IMR-90 (cell line): ENCODE measurements around the gene TYSND1. TPM values are rescaled to one million over a fixed set of nuclear protein-coding genes. Genes with fewer than 3 reads are reported as not detected.
"Not testable (repeated sequence)": the region's sequence is repeated elsewhere in the genome, so short reads cannot be mapped to it uniquely, and the experiment has no call there.

Source experiments
- ATAC-seq: fragments of 200-7000 bp; cut with Tn5 transposase; 2 replicates; pipeline ENCODE4 v1.9.1; 2020; ENCODE audit warnings: low read depth, mild to moderate bottlenecking, moderate library complexity
- BruUV-seq: library from RNA; stranded (reverse); fragments of 400-500 nt; replicated peaks from 2 replicates; lab custom pipeline; 2021; lab: Mats Ljungman, UMichigan
- CTCF ChIA-PET: fragments of 300-600 bp; formaldehyde crosslinking; extraction: SDS; loops from one replicate; lab custom pipeline; 2021; ENCODE audit warnings: antibody characterized with exemption; lab: Yijun Ruan, JAX
- POLR2A ChIA-PET: fragments of 300-600 bp; sonication (Branson Sonifier 250); formaldehyde crosslinking; loops from one replicate; lab custom pipeline; 2022; ENCODE audit warnings: antibody characterized with exemption; ENCODE audit not compliant: unreplicated experiment; lab: Charles Lee
- DNase-seq: peaks from one replicate; pipeline ENCODE4 v3.0.0; 2013
- H2AFZ ChIP-seq: replicated peaks from 2 replicates; pipeline ENCODE3; 2013; ENCODE audit warnings: low read length, mild to moderate bottlenecking; ENCODE audit not compliant: poor library complexity
- H2AK5ac ChIP-seq: 2 replicates; pipeline ENCODE4 v1.6.1; 2013; ENCODE audit warnings: low read depth, low read length, inconsistent platforms
- H2AK9ac ChIP-seq: replicated peaks from 2 replicates; pipeline ENCODE3; 2013; ENCODE audit warnings: mild to moderate bottlenecking, low read depth, low read length, moderate library complexity; ENCODE audit not compliant: poor library complexity
- H2BK120ac ChIP-seq: 2 replicates; pipeline ENCODE4 v1.6.1; 2013; ENCODE audit warnings: low read depth, low read length, inconsistent platforms
- H2BK15ac ChIP-seq: 3 replicates; pipeline ENCODE4 v1.6.1; 2013; ENCODE audit warnings: low read depth, low read length, inconsistent platforms
- H2BK20ac ChIP-seq: 2 replicates; pipeline ENCODE4 v1.6.1; 2013; ENCODE audit warnings: low read depth, mild to moderate bottlenecking, inconsistent platforms, low read length, moderate library complexity
- H2BK5ac ChIP-seq: 2 replicates; pipeline ENCODE4 v1.6.1; 2013; ENCODE audit warnings: mild to moderate bottlenecking, low read depth, low read length, inconsistent platforms; ENCODE audit not compliant: poor library complexity, severe bottlenecking
- H3K14ac ChIP-seq: replicated peaks from 2 replicates; pipeline ENCODE4 v1.6.1; 2013; ENCODE audit warnings: low read depth, low read length, inconsistent platforms
- H3K18ac ChIP-seq: 2 replicates; pipeline ENCODE4 v1.6.1; 2013; ENCODE audit warnings: low read depth, low read length, control low read depth
- H3K23ac ChIP-seq: 2 replicates; pipeline ENCODE4 v1.6.1; 2013; ENCODE audit warnings: low read depth, low read length, inconsistent platforms
- H3K27ac ChIP-seq: 2 replicates; pipeline ENCODE4 v1.5.1; 2013; ENCODE audit warnings: mild to moderate bottlenecking, control low read depth, low read length; ENCODE audit not compliant: insufficient read depth
- H3K27me3 ChIP-seq: 2 replicates; pipeline ENCODE4 v1.6.1; 2013; ENCODE audit warnings: low read length; ENCODE audit not compliant: control insufficient read depth, insufficient read depth
- H3K36me3 ChIP-seq: 2 replicates; pipeline ENCODE4 v1.6.1; 2013; ENCODE audit warnings: low read length, mixed read lengths; ENCODE audit not compliant: control insufficient read depth, insufficient read depth
- H3K4ac ChIP-seq: 2 replicates; pipeline ENCODE4 v1.6.1; 2013; ENCODE audit warnings: low read depth, low read length, inconsistent platforms
- H3K4me1 ChIP-seq: 2 replicates; pipeline ENCODE4 v1.6.1; 2013; ENCODE audit warnings: low read length, mixed read lengths; ENCODE audit not compliant: control insufficient read depth, insufficient read depth
- H3K4me2 ChIP-seq: 2 replicates; pipeline ENCODE4 v1.6.1; 2013; ENCODE audit warnings: low read depth, mild to moderate bottlenecking, control low read depth, low read length, moderate library complexity
- H3K4me3 ChIP-seq: 2 replicates; pipeline ENCODE4 v1.5.1; 2013; ENCODE audit warnings: low read depth, mild to moderate bottlenecking, control low read depth, low read length, moderate library complexity; ENCODE audit not compliant: insufficient read depth
- H3K56ac ChIP-seq: 2 replicates; pipeline ENCODE4 v1.6.1; 2013; ENCODE audit warnings: low read length, inconsistent platforms; ENCODE audit not compliant: insufficient read depth; ENCODE audit errors: extremely low read depth
- H3K79me1 ChIP-seq, 2 experiments: 2 replicates each; pipeline ENCODE4 v1.6.1; 2013; ENCODE audit warnings: low read length in 2 of 2, inconsistent platforms in 1 of 2, low read depth in 1 of 2
- H3K9ac ChIP-seq: 2 replicates; pipeline ENCODE4 v1.6.1; 2013; ENCODE audit warnings: low read depth, low read length, control low read depth
- H3K9me1 ChIP-seq: 2 replicates; pipeline ENCODE4 v1.6.1; 2013; ENCODE audit warnings: low read length, inconsistent platforms; ENCODE audit not compliant: insufficient read depth
- H3K9me3 ChIP-seq: 2 replicates; pipeline ENCODE4 v1.6.1; 2013; ENCODE audit warnings: low read length; ENCODE audit not compliant: control insufficient read depth, insufficient read depth
- H4K20me1 ChIP-seq: 2 replicates; pipeline ENCODE4 v1.6.1; 2013; ENCODE audit warnings: low read length, inconsistent platforms; ENCODE audit not compliant: insufficient read depth
- H4K5ac ChIP-seq: 2 replicates; pipeline ENCODE4 v1.6.1; 2013; ENCODE audit warnings: mild to moderate bottlenecking, low read depth, low read length, control low read depth
- H4K8ac ChIP-seq, 2 experiments: 2 replicates each; pipeline ENCODE4 v1.6.1; 2013; ENCODE audit warnings: low read depth in 2 of 2, low read length in 2 of 2, control low read depth in 1 of 2, inconsistent platforms in 1 of 2
- H4K91ac ChIP-seq: 2 replicates; pipeline ENCODE4 v1.6.1; 2013; ENCODE audit warnings: low read depth, low read length, inconsistent platforms; ENCODE audit not compliant: insufficient read depth
- WGBS, 2 experiments: methylation state at CpG; one replicate each; pipeline versions ENCODE4 v1.1.5 to v1.1.7; 2013; ENCODE audit warnings: missing lambda C conversion rate in 2 of 2; ENCODE audit not compliant: insufficient read length in 1 of 2; ENCODE audit errors: extremely low coverage in 2 of 2; 5-methylcytosine and 5-hydroxymethylcytosine counted together
- dilution Hi-C: fragments of 300-500 bp; cut with HindIII; formaldehyde crosslinking; loops from one replicate; pipeline ENCODE4 v1.14.3; 2018; ENCODE audit warnings: low sequenced_read_pairs; ENCODE audit not compliant: unreplicated experiment
- in situ Hi-C: fragments of 300-500 bp; cut with MboI; formaldehyde crosslinking; loops from 3 replicates; pipeline ENCODE4 v1.14.3; 2019; ENCODE audit warnings: low sequenced_read_pairs, inconsistent platforms, mixed read lengths
- intact Hi-C: fragments of 100-400 bp; cut with micrococcal nuclease; formaldehyde crosslinking; loops from 2 replicates; pipeline ENCODE4 v1.10.0; 2022
- polyA plus RNA-seq, 3 experiments: library from polyadenylated mRNA; depleted of rRNA; stranded (reverse); fragments of >200 nt; gene quantifications; 2 replicates each; pipeline ENCODE4 v1.2.3, GENCODE V29; 2012; ENCODE audit warnings: low replicate concordance in 1 of 3
- total RNA-seq: library from RNA; depleted of rRNA; stranded (reverse); fragments of >200 nt; gene quantifications from 2 replicates; pipeline ENCODE4 v1.2.3, GENCODE V29; 2012
- TF ChIP-seq, protein P1 (sequence below): fragments of 150-350 bp; IDR thresholded peaks from 2 replicates; pipeline ENCODE4 v1.6.1; 2017; ENCODE audit warnings: mild to moderate bottlenecking, antibody characterized with exemption, low read length, low read depth

Gene TYSND1
- total and polyA plus RNA-seq, 2 of the 4 experiments (the other 2 are of a cell fraction) = 2.9 to 4.1 TPM

DNA sequence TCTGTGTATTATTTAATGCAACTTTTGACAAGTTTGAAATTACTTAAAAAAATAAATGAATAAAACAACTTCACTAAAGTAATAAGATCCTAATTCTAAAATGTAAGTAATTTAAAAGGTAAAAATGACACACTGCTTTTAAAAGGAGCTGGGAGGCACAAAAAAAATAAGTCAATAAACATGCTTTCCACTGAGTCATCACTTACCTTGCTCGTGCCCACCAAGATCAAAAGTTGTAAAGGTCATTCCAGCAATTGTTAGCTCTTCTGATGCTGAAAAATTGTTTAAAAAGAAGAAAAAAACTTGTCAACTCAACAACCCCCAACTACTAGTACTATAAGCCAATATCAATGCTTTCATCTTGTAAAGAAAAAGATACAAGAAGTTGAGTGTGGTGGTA lies 14.3 kb upstream of the TYSND1 start:
- H3K27ac ChIP-seq = no peak overlapping the region
- ChIA-PET CTCF (no interaction called here), POLR2A (no interaction called here)
- TF ChIP-seq, protein P1, sequence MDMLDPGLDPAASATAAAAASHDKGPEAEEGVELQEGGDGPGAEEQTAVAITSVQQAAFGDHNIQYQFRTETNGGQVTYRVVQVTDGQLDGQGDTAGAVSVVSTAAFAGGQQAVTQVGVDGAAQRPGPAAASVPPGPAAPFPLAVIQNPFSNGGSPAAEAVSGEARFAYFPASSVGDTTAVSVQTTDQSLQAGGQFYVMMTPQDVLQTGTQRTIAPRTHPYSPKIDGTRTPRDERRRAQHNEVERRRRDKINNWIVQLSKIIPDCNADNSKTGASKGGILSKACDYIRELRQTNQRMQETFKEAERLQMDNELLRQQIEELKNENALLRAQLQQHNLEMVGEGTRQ = no peak
- no peak overlapping the region for H2BK5ac ChIP-seq
- H3K9me3 ChIP-seq = no peaks in the 10 kb centered on the region
- no peak overlapping the region for H3K9ac ChIP-seq
- no peak overlapping the region for H2AFZ ChIP-seq
- H3K4me1 ChIP-seq = peaks cover 8% of the 10 kb centered on the region
- H3K27me3 ChIP-seq = no peaks in the 10 kb centered on the region
- H3K14ac ChIP-seq = no peak overlapping the region
- dilution Hi-C loops = no loop called here
- H3K4me3 ChIP-seq = no peak overlapping the region
- H4K20me1 ChIP-seq = peaks cover 73% of the 10 kb centered on the region
- no peak overlapping the region for H2AK9ac ChIP-seq
- H4K91ac ChIP-seq = no peak overlapping the region
- H2BK15ac ChIP-seq = no peak overlapping the region
- ATAC-seq = no peak
- H3K79me1 ChIP-seq = peaks cover 27 to 74% of the 10 kb centered on the region in 2 experiments
- no peak for DNase-seq
- peaks cover 8% of the 10 kb centered on the region for H3K9me1 ChIP-seq
- no peak overlapping the region for H4K8ac ChIP-seq
- no peak overlapping the region for H2BK20ac ChIP-seq
- no peak overlapping the region for H2AK5ac ChIP-seq
- no peak overlapping the region for H2BK120ac ChIP-seq
- in situ Hi-C loops = no loop called here
- H3K4me2 ChIP-seq = no peak overlapping the region
- H4K5ac ChIP-seq = no peak overlapping the region
- H3K36me3 ChIP-seq = peaks cover 36% of the 10 kb centered on the region
- H3K18ac ChIP-seq = no peak overlapping the region
- BruUV-seq = no TSS peak
- H3K23ac ChIP-seq = no peak overlapping the region
- intact Hi-C loops = no loop called here
- WGBS, 2 experiments = no CpG with 5 or more reads among the region's 1 CpG
- H3K4ac ChIP-seq = no peak overlapping the region
- H3K56ac ChIP-seq = no peak overlapping the region

DNA sequence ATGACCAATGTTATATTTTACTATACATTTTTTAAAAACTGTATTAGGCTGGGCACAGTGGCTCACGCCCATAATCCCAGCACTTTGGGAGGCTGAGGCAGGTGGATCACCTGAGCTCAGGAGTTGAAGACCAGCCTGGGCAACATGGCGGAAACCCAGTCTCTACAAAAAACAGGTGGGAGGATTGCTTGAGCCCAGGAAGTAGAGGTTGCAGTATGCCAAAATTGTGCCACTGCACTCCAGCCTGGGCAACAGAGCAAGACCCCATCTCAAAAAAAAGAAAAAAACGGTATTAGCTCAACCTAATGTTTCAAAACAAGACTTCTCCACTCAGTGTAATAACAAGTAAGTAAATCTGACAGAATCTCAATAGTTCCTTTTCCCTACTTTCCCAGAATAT lies 12.9 kb upstream of the TYSND1 start:
- H2AFZ ChIP-seq, H3K9me3 ChIP-seq, H4K91ac ChIP-seq, BruUV-seq, POLR2A ChIA-PET, H4K8ac ChIP-seq, H2BK15ac ChIP-seq, H3K4me2 ChIP-seq, H3K56ac ChIP-seq, H3K23ac ChIP-seq, H2BK20ac ChIP-seq, DNase-seq, H3K9me1 ChIP-seq, H3K27ac ChIP-seq, H3K27me3 ChIP-seq, H2AK5ac ChIP-seq, in situ Hi-C loops, H2BK5ac ChIP-seq, H3K4me3 ChIP-seq, H3K14ac ChIP-seq, ATAC-seq, CTCF ChIA-PET, H3K9ac ChIP-seq, dilution Hi-C loops, H3K4me1 ChIP-seq, H2AK9ac ChIP-seq, H4K5ac ChIP-seq, H3K4ac ChIP-seq, H3K18ac ChIP-seq, H2BK120ac ChIP-seq: not testable (repeated sequence)
- peaks cover 41% of the 10 kb centered on the region for H3K36me3 ChIP-seq
- peaks cover 71% of the 10 kb centered on the region for H4K20me1 ChIP-seq
- WGBS, 2 experiments = no CpG with 5 or more reads among the region's 3 CpGs
- H3K79me1 ChIP-seq = peaks cover 33 to 74% of the 10 kb centered on the region in 2 experiments
- intact Hi-C loops = loop anchor here (10.0 kb wide), 1 partner anchor 45 kb away; no protein-coding TSS in a partner anchor
